GM23248 (cell line): Measurements from ENCODE around the gene CDC45. TPM values are rescaled to one million over a fixed set of nuclear protein-coding genes. Genes with fewer than 3 reads are reported as not detected.

ENCODE experiments used
- DNase-seq: peaks from one replicate; pipeline ENCODE4 v3.0.0-alpha.2; 2015
- H2AFZ ChIP-seq: fragments of 200-600 bp; sonication (generic); 2 replicates; pipeline ENCODE4 v1.6.1; 2016; ENCODE audit warnings: antibody characterized with exemption
- H3F3A ChIP-seq: fragments of 200-600 bp; sonication (generic); 2 replicates; pipeline ENCODE4 v1.6.1; 2016; ENCODE audit warnings: mild to moderate bottlenecking, antibody characterized with exemption, mixed run types; ENCODE audit not compliant: insufficient read depth
- H3K27ac ChIP-seq: fragments of 200-600 bp; sonication (generic); 2 replicates; pipeline ENCODE4 v1.5.1; 2016; ENCODE audit warnings: mild to moderate bottlenecking
- H3K27me3 ChIP-seq: fragments of 200-600 bp; sonication (generic); replicated peaks from 2 replicates; pipeline ENCODE4 v1.6.1; 2016; ENCODE audit warnings: mild to moderate bottlenecking; ENCODE audit not compliant: insufficient read depth
- H3K36me3 ChIP-seq: fragments of 200-600 bp; sonication (generic); 2 replicates; pipeline ENCODE4 v1.6.1; 2016; ENCODE audit warnings: low read depth, mild to moderate bottlenecking
- H3K4me1 ChIP-seq: fragments of 200-600 bp; sonication (generic); 2 replicates; pipeline ENCODE4 v1.6.1; 2016; ENCODE audit warnings: mild to moderate bottlenecking; ENCODE audit not compliant: insufficient read depth
- H3K4me2 ChIP-seq: fragments of 200-600 bp; sonication (generic); one replicate; pipeline ENCODE4 v1.6.1; 2016; ENCODE audit warnings: mild to moderate bottlenecking; ENCODE audit not compliant: unreplicated experiment
- H3K4me3 ChIP-seq: fragments of 200-600 bp; sonication (generic); 2 replicates; pipeline ENCODE4 v1.5.1; 2016; ENCODE audit warnings: mild to moderate bottlenecking
- H3K79me2 ChIP-seq: fragments of 200-600 bp; sonication (generic); 2 replicates; pipeline ENCODE4 v1.6.1; 2016; ENCODE audit warnings: mild to moderate bottlenecking; ENCODE audit not compliant: insufficient read depth
- H3K9ac ChIP-seq: fragments of 200-600 bp; sonication (generic); 2 replicates; pipeline ENCODE4 v1.6.1; 2016; ENCODE audit warnings: mild to moderate bottlenecking
- H3K9me2 ChIP-seq: fragments of 200-600 bp; sonication (generic); 2 replicates; pipeline ENCODE4 v1.6.1; 2016; ENCODE audit warnings: mixed run types, mild to moderate bottlenecking, moderate library complexity; ENCODE audit not compliant: insufficient read depth
- H3K9me3 ChIP-seq: fragments of 200-600 bp; sonication (generic); one replicate; pipeline ENCODE4 v1.6.1; 2017; ENCODE audit warnings: low read depth
- H4K20me1 ChIP-seq: fragments of 200-600 bp; sonication (generic); 2 replicates; pipeline ENCODE4 v1.6.0; 2016; ENCODE audit not compliant: insufficient read depth
- EZH2 ChIP-seq: fragments of 200-600 bp; sonication (generic); IDR thresholded peaks from 2 replicates; pipeline ENCODE4 v1.6.1; 2018; ENCODE audit warnings: antibody characterized with exemption, mild to moderate bottlenecking; ENCODE audit not compliant: insufficient read depth, poor library complexity, severe bottlenecking
- EZH2phosphoT487 ChIP-seq: fragments of 200-600 bp; sonication (generic); IDR thresholded peaks from 2 replicates; pipeline ENCODE4 v1.6.1; 2018; ENCODE audit warnings: antibody characterized with exemption, moderate library complexity, mild to moderate bottlenecking, low read depth; ENCODE audit not compliant: insufficient read depth
- WGBS, 2 experiments: methylation state at CpG; one replicate each; pipeline ENCODE4 v1.1.6; 2015 to 2017; ENCODE audit warnings: low lambda C conversion rate in 2 of 2, low coverage in 1 of 2; ENCODE audit errors: missing lambda C conversion rate in 2 of 2; 5-methylcytosine and 5-hydroxymethylcytosine counted together
- in situ Hi-C: fragments of 300-500 bp; cut with MboI; formaldehyde crosslinking; loops from 2 replicates; pipeline ENCODE4 v1.15.0; 2020
- polyA plus RNA-seq: library from polyadenylated mRNA; unstranded; fragments of >200 nt; fragmentation: Nextera tagmentation; extraction: Ambion mirVana; gene quantifications from 2 replicates; pipeline ENCODE4 v1.2.1, GENCODE V29; 2016
- total RNA-seq: library from RNA; depleted of rRNA; stranded (reverse); fragments of >200 nt; shearing (Covaris generic); gene quantifications from 2 replicates; pipeline ENCODE4 v1.2.3, GENCODE V29; 2014

CDC45 gene
- total and polyA plus RNA-seq, 2 experiments from 2014 or later: 9.5 to 10.1 TPM

DNA sequence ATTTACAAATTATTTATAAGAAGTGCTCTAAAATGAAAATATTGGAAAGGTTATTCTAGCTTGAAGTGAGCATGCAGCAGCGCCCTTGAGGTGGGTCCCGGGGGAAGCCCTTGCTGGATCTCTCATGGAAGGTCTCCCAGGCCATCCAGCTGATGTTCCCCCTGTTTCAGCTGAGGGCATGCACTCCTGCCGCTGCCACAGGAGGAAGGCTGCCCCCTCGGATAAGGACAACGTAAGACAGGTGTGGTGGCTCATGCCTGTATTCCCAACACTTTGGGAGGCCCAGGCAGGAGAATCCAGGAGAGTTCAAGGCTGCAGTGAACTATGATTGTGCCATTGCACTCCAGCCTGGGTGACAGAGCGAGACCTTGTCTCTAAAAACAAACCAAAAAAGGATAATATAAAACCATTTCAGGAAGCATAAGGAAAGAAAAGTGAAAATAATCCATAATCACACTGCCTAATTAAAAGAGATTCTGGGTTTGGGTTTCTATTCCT, 15.0 kb downstream of the CDC45 start:
- Histone ChIP-seq H3K27me3 (no peaks in the 10 kb centered on the region), H3K79me2 (no peaks in the 10 kb centered on the region), H3K4me1 (peaks cover 6% of the 10 kb centered on the region; the same call in 1 of the 2 replicates), H2AFZ (no peak overlapping the region), H4K20me1 (no peaks in the 10 kb centered on the region), H3K36me3 (no peaks in the 10 kb centered on the region), H3K9me3 (no peaks in the 10 kb centered on the region), H3K27ac (no peak overlapping the region), H3K9ac (no peak overlapping the region), H3K4me3 (no peak overlapping the region), H3K9me2 (no peaks in the 10 kb centered on the region), H3F3A (no peaks in the 10 kb centered on the region), H3K4me2 (no peak overlapping the region)
- 97% methylated on average over 6 of the region's 6 CpGs for WGBS, 2 experiments
- no peak for DNase-seq
- no peak for TF ChIP-seq EZH2
- no peak for TF ChIP-seq EZH2phosphoT487
- in situ Hi-C loops: no loop called here

GRCh38 chr22:19495562-19496323, 16.0 kb downstream of the CDC45 start:
- Histone ChIP-seq H3K27ac (no peak overlapping the region), H3K79me2 (no peaks in the 10 kb centered on the region), H3K9me3 (no peaks in the 10 kb centered on the region), H4K20me1 (no peaks in the 10 kb centered on the region), H3K27me3 (no peaks in the 10 kb centered on the region), H3K9me2 (no peaks in the 10 kb centered on the region), H3K4me2 (no peak overlapping the region), H3F3A (no peaks in the 10 kb centered on the region), H3K9ac (no peak overlapping the region), H3K4me3 (no peak overlapping the region), H3K4me1 (peaks cover 6% of the 10 kb centered on the region; the same call in 1 of the 2 replicates), H3K36me3 (no peaks in the 10 kb centered on the region), H2AFZ (no peak overlapping the region)
- no peak for TF ChIP-seq EZH2phosphoT487
- no peak for TF ChIP-seq EZH2
- peak; percentile 29 for DNase-seq
- 84 to 87% methylated on average over 5 of the region's 5 CpGs for WGBS, 2 experiments
- in situ Hi-C loops: no loop called here

GRCh38 chr22:19496324-19496630, 16.6 kb downstream of the CDC45 start:
- Histone ChIP-seq H3K9me2 (no peaks in the 10 kb centered on the region), H3F3A (no peaks in the 10 kb centered on the region), H3K9ac (no peak overlapping the region), H3K27me3 (no peaks in the 10 kb centered on the region), H3K4me3 (no peak overlapping the region), H3K27ac (no peak overlapping the region), H2AFZ (no peak overlapping the region), H3K9me3 (no peaks in the 10 kb centered on the region), H3K79me2 (no peaks in the 10 kb centered on the region), H3K4me1 (peaks cover 6% of the 10 kb centered on the region; the same call in 1 of the 2 replicates), H3K4me2 (no peak overlapping the region), H4K20me1 (no peaks in the 10 kb centered on the region), H3K36me3 (no peaks in the 10 kb centered on the region)
- no peak for TF ChIP-seq EZH2phosphoT487
- DNase-seq: no peak
- 97 to 98% methylated on average over 3 of the region's 3 CpGs for WGBS, 2 experiments
- in situ Hi-C loops: no loop called here

DNA sequence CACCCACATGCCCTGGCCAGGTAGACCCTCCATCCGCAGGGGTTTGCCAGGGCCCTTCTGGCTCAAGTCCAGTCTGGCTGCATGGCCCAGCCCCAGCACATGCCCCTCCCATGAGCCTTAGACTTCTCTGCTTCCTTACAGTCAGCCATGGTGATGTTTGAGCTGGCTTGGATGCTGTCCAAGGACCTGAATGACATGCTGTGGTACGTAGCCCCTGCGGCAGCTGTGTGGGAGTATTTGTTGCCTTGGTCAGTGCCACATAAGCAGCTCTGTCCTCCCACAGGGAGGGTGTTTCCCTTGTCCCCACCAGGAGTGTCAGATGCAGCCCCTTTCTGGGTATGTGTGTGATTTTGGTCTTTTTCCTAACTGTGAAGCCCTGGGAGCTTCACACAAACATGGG, 17.5 kb downstream of the CDC45 start:
- in situ Hi-C loops: no loop called here
- Histone ChIP-seq H3K9me2 (no peaks in the 10 kb centered on the region), H3K4me3 (no peak overlapping the region), H3K9ac (peak overlapping the region; percentile 75), H3K9me3 (no peaks in the 10 kb centered on the region), H2AFZ (peak overlapping the region; percentile 71), H3K4me1 (peaks cover 6% of the 10 kb centered on the region; the same call in 1 of the 2 replicates), H3K27me3 (no peaks in the 10 kb centered on the region), H3K36me3 (no peaks in the 10 kb centered on the region), H3K27ac (peak overlapping the region; percentile 74), H3F3A (no peaks in the 10 kb centered on the region), H3K79me2 (no peaks in the 10 kb centered on the region), H4K20me1 (no peaks in the 10 kb centered on the region), H3K4me2 (no peak overlapping the region)
- 34 to 37% methylated on average over 3 of the region's 3 CpGs for WGBS, 2 experiments
- TF ChIP-seq EZH2phosphoT487 (no peak), EZH2 (no peak)
- DNase-seq: peak; percentile 93
